C4-2B (cell line): ENCODE data around the gene FBXL2.

Experiments
- ZFX ChIP-seq: fragments of 450-650 bp; IDR thresholded peaks from 2 replicates; pipeline ENCODE4 v1.6.1; 2017
- TF ChIP-seq, protein P1 (sequence below): fragments of 450-650 bp; conservative IDR thresholded peaks from 2 replicates; pipeline ENCODE4 v1.5.1; 2017; ENCODE audit warnings: mild to moderate bottlenecking

DNA sequence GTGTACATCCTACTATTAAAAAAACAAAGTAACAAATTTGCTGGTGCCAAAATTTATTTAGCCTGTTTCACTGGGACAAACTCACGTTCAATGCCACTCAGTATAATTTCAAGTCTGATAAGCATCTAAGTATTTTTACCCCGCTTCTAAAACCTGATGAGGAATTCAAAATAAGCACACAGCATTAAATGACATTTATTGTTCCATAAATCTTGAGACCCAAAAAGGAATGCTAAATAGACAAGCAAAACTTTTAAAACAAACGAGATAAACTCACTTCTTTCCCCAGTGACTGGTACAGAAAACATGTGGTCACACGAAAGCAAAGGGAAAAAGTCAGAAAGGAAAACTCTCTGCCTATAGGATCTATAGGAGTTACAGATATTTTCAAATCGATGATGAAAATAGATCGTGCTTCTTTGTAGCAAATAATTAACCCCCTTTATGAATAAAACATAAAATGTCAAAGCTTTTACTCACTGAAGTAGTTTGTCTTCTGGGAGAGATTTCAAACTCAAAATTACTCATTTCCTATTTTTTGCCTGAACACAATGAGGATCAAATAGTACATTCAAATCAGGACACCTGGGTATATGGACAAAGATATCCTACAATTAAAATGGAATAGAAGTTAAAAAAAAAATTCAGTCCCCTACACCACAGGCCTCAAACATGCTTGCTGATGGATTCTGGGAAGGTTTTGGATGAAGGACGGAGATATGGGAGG lies 111.3 kb downstream of the FBXL2 start:
- TF ChIP-seq, protein P1, sequence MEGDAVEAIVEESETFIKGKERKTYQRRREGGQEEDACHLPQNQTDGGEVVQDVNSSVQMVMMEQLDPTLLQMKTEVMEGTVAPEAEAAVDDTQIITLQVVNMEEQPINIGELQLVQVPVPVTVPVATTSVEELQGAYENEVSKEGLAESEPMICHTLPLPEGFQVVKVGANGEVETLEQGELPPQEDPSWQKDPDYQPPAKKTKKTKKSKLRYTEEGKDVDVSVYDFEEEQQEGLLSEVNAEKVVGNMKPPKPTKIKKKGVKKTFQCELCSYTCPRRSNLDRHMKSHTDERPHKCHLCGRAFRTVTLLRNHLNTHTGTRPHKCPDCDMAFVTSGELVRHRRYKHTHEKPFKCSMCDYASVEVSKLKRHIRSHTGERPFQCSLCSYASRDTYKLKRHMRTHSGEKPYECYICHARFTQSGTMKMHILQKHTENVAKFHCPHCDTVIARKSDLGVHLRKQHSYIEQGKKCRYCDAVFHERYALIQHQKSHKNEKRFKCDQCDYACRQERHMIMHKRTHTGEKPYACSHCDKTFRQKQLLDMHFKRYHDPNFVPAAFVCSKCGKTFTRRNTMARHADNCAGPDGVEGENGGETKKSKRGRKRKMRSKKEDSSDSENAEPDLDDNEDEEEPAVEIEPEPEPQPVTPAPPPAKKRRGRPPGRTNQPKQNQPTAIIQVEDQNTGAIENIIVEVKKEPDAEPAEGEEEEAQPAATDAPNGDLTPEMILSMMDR, result no peak
- no peak for TF ChIP-seq ZFX
